ENCODE data around the gene NSL1. TPM values are rescaled to one million over a fixed set of nuclear protein-coding genes. Genes with fewer than 3 reads are reported as not detected.
"Not testable (repeated sequence)": the region's sequence is repeated elsewhere in the genome, so short reads cannot be mapped to it uniquely, and the experiment has no call there.

NSL1 gene, protein sequence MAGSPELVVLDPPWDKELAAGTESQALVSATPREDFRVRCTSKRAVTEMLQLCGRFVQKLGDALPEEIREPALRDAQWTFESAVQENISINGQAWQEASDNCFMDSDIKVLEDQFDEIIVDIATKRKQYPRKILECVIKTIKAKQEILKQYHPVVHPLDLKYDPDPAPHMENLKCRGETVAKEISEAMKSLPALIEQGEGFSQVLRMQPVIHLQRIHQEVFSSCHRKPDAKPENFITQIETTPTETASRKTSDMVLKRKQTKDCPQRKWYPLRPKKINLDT
- 10 to 100 TPM; 29.1 to 33.4 TPM for total RNA-seq
- long read RNA-seq, donor 1, partial matches to known transcripts, result 0 of 8 reads
- long read RNA-seq, donor 1, other reads (novel, unspliced or antisense), result 3 of 8 reads
- long read RNA-seq, donor 2, transcript NSL1-202 (6 exons, 2,317 nt), result major isoform, 31 of 40 reads
- long read RNA-seq, donor 2, partial matches to known transcripts, result 0 of 40 reads
- long read RNA-seq, donor 2, other reads (novel, unspliced or antisense), result 5 of 40 reads

DNA sequence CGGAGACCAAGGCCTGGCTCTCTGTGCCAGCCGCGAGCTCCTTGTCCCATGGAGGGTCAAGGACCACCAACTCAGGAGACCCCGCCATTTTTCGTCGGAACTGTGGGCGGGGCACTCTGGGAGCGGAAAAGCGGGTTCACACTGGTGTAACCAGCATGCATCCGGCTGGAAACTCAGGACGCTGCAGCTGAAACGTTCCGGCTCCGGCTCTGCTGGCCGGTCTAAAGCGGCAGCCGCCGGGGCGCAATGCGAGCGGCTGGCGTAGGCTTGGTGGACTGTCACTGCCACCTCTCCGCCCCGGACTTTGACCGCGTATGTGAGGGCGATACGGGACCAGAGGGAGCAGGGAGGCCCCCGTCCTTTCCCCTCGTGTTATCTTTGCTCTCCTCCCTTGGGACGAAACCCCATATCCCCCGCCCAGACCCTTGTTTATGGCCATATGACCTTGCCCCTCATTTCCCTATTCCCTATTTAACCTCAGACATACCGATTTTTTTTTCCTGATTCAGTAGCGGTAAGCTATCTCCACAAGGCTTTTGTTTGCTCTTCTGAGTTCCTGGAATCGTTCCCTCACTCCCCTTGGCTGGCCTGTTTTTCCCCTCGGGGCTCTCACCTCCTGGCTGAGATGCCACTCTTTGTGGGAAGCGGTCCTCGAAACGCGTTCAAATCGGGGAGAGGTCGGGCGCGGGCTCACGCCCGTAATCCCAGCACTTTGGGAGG lies at the start of gene NSL1, which contains the start of gene TATDN3:
NSL1 (minus strand) TSS at position 102 of the 720 bp plus-strand sequence; CDS start at position 88, 14 bp downstream.
TATDN3 (plus strand) TSS at position 219 of the 720 bp plus-strand sequence; CDS start at position 247, 28 bp downstream.
- intact Hi-C loops (cut with DNase I), result no loop called here
- peak; percentile 97 for DNase-seq (ENCODE audit: low spot score)

DNA sequence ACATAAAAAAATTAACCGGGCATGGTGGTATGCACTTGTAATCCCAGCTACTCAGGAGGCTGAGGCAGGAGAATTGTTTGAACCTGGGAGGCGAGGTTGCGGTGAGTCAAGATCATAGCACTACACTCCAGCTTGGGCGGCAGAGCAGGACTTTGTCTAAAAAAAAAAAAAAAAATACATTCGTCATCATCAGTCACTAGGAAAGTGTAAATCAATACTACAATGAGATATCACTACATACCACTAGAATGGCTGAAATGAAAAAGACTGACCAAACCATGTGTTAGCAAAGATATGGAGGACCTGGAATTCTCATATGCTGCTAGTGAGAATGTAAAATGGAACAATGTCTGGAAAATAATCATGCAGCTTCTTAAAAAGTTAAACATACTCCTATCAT lies 46.6 kb upstream of the NSL1 start:
- DNase-seq (ENCODE audit: low spot score), result no peak
- intact Hi-C loops (cut with DNase I), result no loop called here

DNA sequence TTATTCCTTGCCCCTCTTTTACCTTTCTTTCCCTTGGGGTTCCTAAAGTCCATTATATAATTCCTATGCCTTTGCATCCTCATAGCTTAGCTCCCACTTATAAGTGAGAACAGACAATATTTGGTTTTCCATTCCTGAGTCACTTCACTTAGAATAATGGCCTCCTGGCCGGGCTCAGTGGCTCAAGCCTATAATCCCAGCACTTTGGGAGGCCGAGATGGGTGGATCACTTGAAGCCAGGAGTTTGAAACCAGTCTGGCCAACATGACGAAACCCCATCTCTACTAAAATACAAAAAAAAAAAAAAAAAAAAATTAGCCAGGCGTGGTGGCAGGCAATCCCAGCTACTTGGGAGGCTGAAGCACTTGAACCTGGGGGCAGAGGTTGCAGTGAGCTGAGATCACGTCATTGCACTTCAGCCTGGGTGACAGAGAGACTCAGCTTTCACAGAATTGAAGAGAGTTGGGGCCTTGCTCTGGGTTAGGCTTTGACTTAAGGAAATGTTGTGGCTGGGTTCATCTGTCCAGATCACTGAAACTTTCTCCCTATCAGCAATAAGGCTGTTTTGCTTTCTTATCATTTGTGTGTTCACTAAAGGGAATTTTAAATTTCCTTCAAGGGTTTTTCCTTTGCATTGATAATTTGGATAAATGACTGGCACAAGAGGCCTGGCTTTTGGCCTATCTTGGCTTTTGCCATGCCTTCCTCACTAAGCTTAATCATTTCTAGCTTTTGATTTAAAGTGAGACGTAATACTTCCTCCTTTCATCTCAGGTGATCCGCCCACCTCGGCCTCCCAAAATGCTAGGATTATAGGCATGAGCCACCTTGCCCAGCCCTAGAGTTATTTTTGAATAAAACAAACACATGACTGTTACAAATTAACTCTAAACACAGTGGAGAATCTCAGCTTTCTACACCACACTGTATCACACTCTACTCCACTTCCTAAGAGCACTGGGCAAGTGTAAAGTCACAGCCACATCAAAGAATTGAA lies 41.9 kb upstream of the NSL1 start:
- DNase-seq (ENCODE audit: low spot score); intact Hi-C loops (cut with DNase I): not testable (repeated sequence)

DNA sequence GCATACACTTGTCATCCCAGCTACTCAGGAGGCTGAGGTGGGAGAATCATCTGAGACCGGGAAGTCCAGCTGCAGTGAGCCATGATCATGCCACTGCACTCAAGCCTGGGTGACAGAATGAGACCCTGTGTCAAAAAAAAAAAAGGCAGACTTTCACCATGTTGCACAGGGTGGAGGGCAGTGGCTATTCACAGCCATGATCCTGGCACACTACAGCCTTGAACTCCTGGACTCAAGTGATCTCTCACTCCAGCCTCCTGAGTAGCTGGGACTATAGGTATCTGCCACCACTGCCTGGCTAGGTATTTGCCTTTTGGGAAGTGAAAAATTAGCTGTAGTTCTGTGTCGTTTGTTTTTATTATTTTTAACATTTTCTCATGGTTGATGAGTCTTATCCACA lies 36.8 kb upstream of the NSL1 start:
- intact Hi-C loops (cut with DNase I), result loop anchor here in 1 of 2 donors (10.0 kb wide), 1 partner anchor 166 kb away; no protein-coding TSS in a partner anchor
- DNase-seq (ENCODE audit: low spot score), result no peak

DNA sequence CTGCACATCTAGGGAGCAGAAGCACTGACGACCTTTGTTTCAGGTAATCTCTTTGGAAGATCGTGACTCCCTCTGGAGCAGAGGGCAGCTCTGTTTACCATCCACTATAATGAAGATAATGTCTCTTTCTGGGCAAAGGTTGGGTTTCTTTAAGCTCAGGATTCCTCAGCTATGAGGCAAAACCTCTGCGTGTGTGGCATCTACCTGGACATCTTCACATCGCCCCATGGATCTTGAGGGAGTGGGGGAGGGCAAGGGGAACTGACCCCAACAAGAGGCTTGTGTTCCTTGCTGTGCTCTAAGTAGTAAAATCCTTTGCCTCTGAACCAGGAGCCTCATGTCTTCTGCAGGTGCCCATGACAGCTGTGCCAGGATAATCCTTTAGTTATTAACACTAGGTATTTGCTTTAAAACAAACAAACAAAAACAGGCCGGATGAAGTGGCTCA lies 36.3 kb upstream of the NSL1 start:
- intact Hi-C loops (cut with DNase I), result loop anchor here in 1 of 2 donors (10.0 kb wide), 1 partner anchor 167 kb away; no protein-coding TSS in a partner anchor
- DNase-seq (ENCODE audit: low spot score), result no peak

DNA sequence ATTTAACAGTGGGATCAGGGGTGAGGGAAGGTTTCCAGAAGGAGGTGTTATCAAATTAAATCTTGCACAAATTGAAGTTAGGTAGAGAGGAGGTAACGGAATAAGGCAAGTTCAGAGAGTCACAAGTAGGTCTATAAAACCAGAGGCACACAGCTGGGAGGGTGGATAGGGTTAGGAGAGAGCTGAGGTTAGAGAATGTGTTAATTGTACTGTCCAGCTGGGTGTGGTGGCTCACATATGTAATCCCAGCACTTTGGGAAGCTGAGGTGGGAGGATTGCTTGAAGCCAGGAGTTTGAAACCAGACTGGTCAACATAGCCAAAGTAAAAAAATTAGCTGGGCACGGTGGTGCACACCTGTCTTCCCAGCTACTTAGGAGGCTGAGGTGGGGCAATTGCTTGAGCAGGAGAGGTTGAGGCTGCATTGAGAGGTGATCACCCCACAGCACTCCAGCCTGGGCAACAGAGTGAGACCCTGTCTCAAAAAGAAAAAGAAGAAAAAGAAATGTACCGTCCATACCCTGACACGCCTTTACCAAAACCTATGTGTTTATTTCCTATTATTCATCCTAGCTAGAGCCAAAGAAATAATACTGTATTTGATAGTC lies 35.7 kb upstream of the NSL1 start:
- intact Hi-C loops (cut with DNase I), result loop anchor here in 1 of 2 donors (10.0 kb wide), 1 partner anchor 168 kb away; no protein-coding TSS in a partner anchor
- no peak for DNase-seq (ENCODE audit: low spot score)

DNA sequence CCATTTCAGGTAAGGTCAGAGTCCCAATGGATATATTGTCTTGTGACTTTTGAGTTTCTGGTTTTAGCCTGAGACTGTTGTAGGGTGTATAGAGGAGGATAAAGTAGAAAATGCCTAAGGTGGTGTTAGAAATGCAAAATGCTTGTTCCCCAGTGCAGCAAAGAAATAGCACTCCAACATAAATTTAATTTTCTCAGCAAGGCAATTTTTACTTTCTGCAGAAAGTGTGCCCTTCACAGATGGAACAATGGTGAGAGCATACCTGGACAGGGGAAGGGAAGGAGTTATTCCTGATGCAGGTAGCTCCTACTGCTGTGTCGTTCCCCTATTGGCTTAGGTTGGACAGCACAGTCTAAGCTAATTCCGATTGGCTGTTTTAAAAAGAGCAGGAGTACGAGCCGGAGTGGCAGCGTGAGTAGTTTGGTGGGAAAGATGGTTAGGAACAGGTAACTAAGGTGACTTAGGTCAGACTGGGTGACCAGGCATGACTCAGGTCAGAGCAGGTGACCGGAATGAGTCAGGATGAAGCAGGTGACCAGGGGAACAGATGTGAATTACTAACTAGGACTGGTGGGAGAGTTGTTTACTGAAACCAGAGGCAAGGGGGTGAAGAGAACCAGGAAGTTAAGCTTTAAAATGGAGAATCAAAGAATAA lies 34.3 kb upstream of the NSL1 start:
- intact Hi-C loops (cut with DNase I), result loop anchor here in 1 of 2 donors (10.0 kb wide), 1 partner anchor 169 kb away; no protein-coding TSS in a partner anchor
- no peak for DNase-seq (ENCODE audit: low spot score)

DNA sequence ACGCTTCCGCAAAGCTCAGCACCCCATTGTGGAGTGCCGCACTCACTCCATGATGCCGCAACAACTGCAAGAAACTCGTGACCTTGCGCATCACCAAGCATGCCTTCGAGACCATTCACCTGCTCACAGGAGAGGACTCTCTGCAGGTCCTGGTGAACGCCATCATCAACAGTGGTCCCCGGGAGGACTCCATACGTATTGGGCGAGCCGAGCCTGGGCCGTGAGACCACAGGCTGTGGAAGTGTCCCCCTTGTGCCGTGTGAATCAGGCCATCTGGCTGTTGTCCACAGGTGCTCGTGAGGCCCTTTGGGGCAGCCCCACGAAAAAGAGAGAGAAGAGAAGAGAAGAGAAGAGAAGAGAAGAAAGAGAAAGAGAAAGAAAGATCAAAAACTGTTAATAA lies 32.6 kb upstream of the NSL1 start:
- DNase-seq (ENCODE audit: low spot score), result no peak
- intact Hi-C loops (cut with DNase I), result loop anchor here in 1 of 2 donors (10.0 kb wide), 1 partner anchor 171 kb away; no protein-coding TSS in a partner anchor

DNA sequence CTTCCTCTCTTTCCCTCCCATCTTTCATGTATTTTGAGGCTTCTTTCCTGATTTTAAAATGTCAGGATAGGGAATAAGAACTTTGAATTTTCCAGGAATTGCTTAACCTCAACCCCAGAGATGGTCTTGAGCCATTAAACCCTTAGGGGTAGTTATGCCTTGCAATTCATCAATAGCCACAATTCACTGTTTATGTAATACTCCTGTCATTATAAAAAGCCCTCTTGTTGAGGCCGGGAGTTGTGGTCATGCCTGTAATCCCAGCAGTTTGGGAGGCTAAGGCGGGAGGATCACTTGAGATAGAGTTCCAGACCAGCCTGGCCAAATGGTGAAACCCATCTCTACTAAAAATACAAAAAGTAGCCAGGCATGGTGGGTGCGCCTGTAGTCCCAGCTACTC lies 31.4 kb upstream of the NSL1 start:
- no peak for DNase-seq (ENCODE audit: low spot score)
- intact Hi-C loops (cut with DNase I), result loop anchor here in 1 of 2 donors (10.0 kb wide), 1 partner anchor 172 kb away; no protein-coding TSS in a partner anchor

DNA sequence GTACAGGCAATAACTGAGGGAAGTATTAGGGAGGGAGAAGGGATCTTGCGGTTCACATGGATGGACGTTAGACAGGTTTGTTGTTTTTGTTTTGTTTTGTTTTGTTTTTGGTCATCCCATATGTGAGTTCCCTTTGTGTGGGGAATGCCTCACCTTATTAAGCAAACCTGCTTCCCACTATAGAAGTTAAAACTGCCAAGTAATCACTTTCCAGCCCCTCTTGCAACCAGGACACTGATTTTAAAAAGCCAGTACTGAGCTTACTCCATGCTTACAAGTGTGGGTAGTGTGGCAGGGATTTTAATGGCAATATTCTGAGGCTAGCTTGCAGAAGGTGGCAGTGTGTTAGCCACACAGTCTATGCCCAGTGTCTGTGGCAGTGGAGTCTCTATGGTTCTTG lies 29.4 kb upstream of the NSL1 start:
- no peak for DNase-seq (ENCODE audit: low spot score)
- intact Hi-C loops (cut with DNase I), result loop anchor here in 1 of 2 donors (10.0 kb wide), 1 partner anchor 174 kb away; no protein-coding TSS in a partner anchor

DNA sequence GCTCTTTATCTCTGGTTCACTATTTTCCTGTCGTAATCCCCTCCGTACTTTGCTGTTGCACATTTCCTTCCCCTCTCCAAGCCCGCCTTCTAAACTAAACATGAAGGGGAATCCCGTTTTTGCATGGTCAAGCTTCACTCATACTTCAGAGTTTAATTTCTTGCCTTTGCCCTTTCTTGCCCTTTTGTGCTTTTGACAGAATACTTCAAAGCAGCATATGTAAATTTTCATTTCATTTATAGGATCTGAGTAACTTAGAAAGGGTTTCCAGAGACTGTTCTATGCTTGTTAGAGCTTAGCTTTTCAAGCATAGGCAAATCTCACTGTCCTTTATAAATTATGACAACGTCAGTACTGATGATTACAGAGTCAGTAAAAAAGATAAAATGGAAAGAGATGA lies 28.1 kb upstream of the NSL1 start:
- intact Hi-C loops (cut with DNase I), result loop anchor here (10.0 kb wide), 1 partner anchor 175 kb away; no protein-coding TSS in a partner anchor
- DNase-seq (ENCODE audit: low spot score), result no peak

DNA sequence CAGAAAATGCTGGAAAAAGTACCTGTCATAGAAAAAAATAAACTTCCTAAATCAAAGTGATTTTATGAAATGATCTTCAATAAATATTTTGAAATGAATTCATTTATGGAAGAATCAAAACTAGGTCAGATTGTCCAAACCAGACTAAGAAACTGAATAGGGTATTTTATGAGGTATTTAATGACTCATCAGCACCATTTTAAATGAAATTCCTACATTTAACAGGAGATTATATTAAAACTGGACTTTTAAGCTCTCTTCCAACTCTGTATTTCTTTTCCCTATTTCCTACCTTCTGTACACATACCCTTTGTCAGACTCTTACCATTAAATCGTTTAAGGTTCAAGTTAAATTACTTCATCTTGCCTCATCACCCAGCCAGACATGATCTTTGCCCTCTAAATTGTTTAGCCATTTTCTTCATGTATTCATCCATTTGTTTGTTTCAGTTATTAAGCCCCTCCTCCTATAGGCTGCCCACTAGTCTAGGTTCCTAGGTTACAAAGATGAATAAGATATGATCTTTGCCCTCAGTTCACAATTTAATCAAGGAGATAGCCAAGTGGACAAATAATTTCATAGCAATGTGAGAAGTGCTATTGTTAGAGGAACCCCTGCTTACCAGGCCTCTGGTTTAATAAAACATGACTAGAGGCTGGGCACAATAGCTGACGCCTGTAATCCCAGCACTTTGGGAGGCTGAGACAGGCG lies 25.1 kb upstream of the NSL1 start:
- intact Hi-C loops (cut with DNase I), result loop anchor here in 1 of 2 donors (10.0 kb wide), 1 partner anchor 178 kb away; no protein-coding TSS in a partner anchor
- DNase-seq (ENCODE audit: low spot score), result no peak

DNA sequence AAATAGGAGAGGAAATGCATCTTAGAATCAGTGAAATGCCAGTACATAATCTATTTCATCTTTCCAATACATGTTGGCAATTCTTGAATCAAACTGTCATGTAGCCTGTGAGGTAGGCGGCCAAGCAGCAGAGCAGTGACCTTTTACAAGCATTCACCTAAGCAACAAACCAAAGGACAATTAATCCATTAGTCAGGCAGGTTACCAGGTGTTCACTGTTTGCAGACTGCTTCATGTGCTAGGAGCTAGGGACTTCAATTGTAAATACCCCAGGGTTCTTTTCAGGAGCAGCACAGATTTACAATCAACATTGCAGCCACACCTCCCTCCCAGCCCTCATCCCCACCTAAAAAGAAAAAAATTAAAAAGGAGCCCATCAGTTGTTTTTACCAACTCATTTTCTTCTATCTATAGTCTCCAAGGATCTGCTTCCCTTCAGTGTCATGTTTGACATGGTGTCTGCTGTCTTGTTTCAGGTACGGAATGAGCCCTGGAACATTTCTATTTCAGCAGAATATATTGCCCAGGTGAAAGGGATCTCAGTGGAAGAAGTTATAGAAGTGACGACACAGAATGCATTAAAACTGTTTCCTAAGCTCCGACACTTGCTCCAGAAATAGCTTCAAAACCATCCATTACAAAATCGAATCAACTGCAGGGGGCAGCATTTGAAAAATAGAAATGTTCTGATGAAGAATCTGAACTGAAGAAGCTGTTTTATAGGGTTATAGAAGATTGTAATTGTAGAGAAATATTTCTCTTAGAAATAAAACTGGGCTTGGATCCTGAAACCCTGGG lies 23.2 kb upstream of the NSL1 start:
- intact Hi-C loops (cut with DNase I), result loop anchor here in 1 of 2 donors (10.0 kb wide), 1 partner anchor 180 kb away; no protein-coding TSS in a partner anchor
- DNase-seq (ENCODE audit: low spot score), result no peak

DNA sequence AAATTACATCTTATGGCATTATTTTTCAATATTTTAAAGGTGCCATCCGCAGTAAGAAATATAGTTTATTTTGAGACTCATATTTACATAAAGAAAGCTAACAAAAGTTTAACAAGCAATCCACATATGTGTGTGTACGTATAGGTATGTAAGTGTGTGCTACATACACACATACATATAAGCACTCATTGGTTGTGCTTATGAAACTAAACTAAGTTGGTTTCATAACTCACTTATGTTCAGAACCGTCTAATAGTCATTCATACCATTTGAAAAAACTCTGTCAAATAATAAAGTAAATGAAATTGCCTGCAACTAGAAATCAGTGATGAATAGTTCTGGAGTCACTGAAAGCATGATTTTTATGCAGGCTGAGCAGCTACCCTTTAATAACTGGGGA lies 14.2 kb upstream of the NSL1 start:
- intact Hi-C loops (cut with DNase I), result no loop called here
- no peak for DNase-seq (ENCODE audit: low spot score)

DNA sequence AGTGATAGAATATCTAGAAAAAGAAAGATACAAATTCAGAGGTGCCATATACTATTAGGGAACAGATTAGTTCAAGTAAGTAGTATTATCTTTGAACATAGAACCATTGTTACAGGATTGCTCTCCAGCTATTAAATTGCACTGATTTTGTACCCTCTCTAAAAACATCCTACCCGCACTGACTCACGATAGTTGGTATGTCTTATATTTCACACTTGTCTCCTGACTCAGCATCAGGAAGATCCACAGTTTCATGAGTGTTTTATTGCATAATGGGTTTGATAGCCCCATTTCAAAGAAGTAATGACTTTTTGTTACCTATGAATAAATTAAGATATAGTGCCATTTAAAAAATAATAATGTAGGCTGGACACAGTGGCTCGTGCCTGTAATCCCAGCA lies 6.1 kb upstream of the NSL1 start:
- intact Hi-C loops (cut with DNase I), result no loop called here

DNA sequence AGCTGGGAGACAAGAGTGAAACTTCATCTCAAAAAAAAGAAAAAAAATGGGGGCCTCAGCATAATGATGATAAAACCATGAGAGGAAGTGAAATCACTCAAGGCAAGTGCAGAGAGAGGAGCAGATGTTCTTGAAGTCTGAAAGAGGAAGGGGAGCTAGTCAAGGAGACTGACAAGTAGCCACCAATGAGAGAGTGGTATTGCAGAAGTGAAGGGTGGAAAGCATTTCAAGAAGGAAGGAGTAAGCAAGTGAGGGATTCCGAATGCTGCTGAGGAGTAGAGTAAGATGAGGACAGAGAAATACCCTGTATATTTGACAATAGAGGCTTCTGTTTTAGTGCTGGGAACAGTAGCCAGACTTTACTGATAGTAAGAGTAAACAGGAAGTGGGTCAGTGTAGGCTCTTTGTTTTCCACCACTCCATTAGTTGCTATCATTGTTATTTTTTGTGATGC lies 3.0 kb upstream of the NSL1 start:
- DNase-seq (ENCODE audit: low spot score), result no peak
- intact Hi-C loops (cut with DNase I), result no loop called here

More for the DNA sequence above, 6.1 kb upstream of the NSL1 start:
- no peak for DNase-seq (ENCODE audit: low spot score)
